K562 (cell line): ENCODE data around the gene AGO3. TPM values are rescaled to one million over a fixed set of nuclear protein-coding genes. Genes with fewer than 3 reads are reported as not detected.

ENCODE experiments used
- DNMT1 ChIP-seq: fragments of 450-650 bp; IDR thresholded peaks from 2 replicates; pipeline ENCODE4 v1.6.1; 2016; ENCODE audit warnings: antibody characterized with exemption, mild to moderate bottlenecking
- EGR1 ChIP-seq: fragments of 450-650 bp; conservative IDR thresholded peaks from 2 replicates; pipeline ENCODE4 v1.6.1; 2017; ENCODE audit warnings: mild to moderate bottlenecking
- NFIC ChIP-seq: fragments of 450-650 bp; IDR thresholded peaks from 2 replicates; pipeline ENCODE4 v1.6.1; 2017; ENCODE audit warnings: mild to moderate bottlenecking, inconsistent platforms
- POLR2B ChIP-seq: fragments of 450-650 bp; IDR thresholded peaks from 2 replicates; pipeline ENCODE4 v1.6.1; 2018; ENCODE audit warnings: low read depth; ENCODE audit not compliant: partially characterized antibody
- SAFB2 ChIP-seq: fragments of 200-400 bp; formaldehyde crosslinking; IDR thresholded peaks from 2 replicates; pipeline ENCODE4 v1.6.1; 2018; ENCODE audit warnings: borderline replicate concordance, low read length, low read depth, moderate library complexity; ENCODE audit not compliant: severe bottlenecking
- SMAD1 ChIP-seq: fragments of 150-350 bp; IDR thresholded peaks from 2 replicates; pipeline ENCODE4 v1.6.1; 2014; ENCODE audit warnings: low read length, low read depth; ENCODE audit not compliant: partially characterized antibody
- SOX6 ChIP-seq: fragments of 450-650 bp; IDR thresholded peaks from 2 replicates; pipeline ENCODE4 v1.6.1; 2014; ENCODE audit warnings: mild to moderate bottlenecking
- TEAD2 ChIP-seq: fragments of 450-650 bp; IDR thresholded peaks from 2 replicates; pipeline ENCODE4 v1.6.1; 2016; ENCODE audit warnings: missing genetic modification characterization, control low read depth, missing compliant biosample characterization
- ZNF175 ChIP-seq: fragments of 200-800 bp; sonication (Bioruptor generic); IDR thresholded peaks from 2 replicates; pipeline ENCODE4 v1.6.1; 2016; ENCODE audit warnings: low read depth, mild to moderate bottlenecking, missing genetic modification characterization, missing compliant biosample characterization
- ZNF830 ChIP-seq: fragments of 250-450 bp; sonication (Bioruptor Pico); IDR thresholded peaks from 2 replicates; pipeline ENCODE4 v1.5.0; 2021; ENCODE audit warnings: mild to moderate bottlenecking
- polyA plus RNA-seq, 8 experiments: library from polyadenylated mRNA; depleted of rRNA in 4 of 8; stranded (reverse) in 5 of 8; unstranded in 3 of 8; fragments of >200 nt; fragmentation: Nextera tagmentation in 2 of 8; fragmentation: Illumina TruSeq in 1 of 8; extraction: Ambion mirVana in 2 of 8; extraction: Trizol in 1 of 8; gene quantifications; 2 replicates each; pipeline versions ENCODE4 v1.2.1 to v1.2.3, GENCODE V29; 2011 to 2014; ENCODE audit warnings: inconsistent platforms in 1 of 8, missing spikeins in 1 of 8
- total RNA-seq, 7 experiments: library from RNA; depleted of rRNA in 6 of 7; stranded (reverse); fragments of >200 nt in 6 of 7; fragmentation: Illumina TruSeq in 2 of 7; extraction: Trizol in 2 of 7; gene quantifications; 2 replicates each; pipeline versions ENCODE4 v1.2.1 to v1.2.3, GENCODE V29; 2011 to 2021; ENCODE audit warnings: low replicate concordance in 1 of 7
- TF ChIP-seq, protein P1 (sequence below): fragments of 450-650 bp; formaldehyde crosslinking; IDR thresholded peaks from 2 replicates; pipeline ENCODE4 v1.4.0; 2020; ENCODE audit warnings: mild to moderate bottlenecking
- TF ChIP-seq, protein P2 (sequence below): sonication (generic); formaldehyde crosslinking; IDR thresholded peaks from 2 replicates; pipeline ENCODE4 v1.8.1; 2023; ENCODE audit warnings: missing genetic modification reagents, mild to moderate bottlenecking, borderline replicate concordance
- TF ChIP-seq, protein P3 (sequence below): sonication (generic); formaldehyde crosslinking; IDR thresholded peaks from 2 replicates; pipeline ENCODE4 v1.8.0; 2022; ENCODE audit warnings: mild to moderate bottlenecking, missing genetic modification reagents
- TF ChIP-seq, protein P4 (sequence below), 3 experiments: IDR thresholded peaks in 2 of 3; conservative IDR thresholded peaks in 1 of 3; 2 replicates each; pipeline ENCODE4 v1.5.1; 2011 to 2012; ENCODE audit warnings: low read length in 3 of 3, mild to moderate bottlenecking in 3 of 3, control low read depth in 2 of 3, improper control_type of control experiment in 1 of 3, inconsistent platforms in 1 of 3, low read depth in 1 of 3, mixed read lengths in 1 of 3, moderate library complexity in 1 of 3; ENCODE audit not compliant: insufficient read depth in 2 of 3
- TF ChIP-seq, protein P5 (sequence below): sonication (generic); formaldehyde crosslinking; IDR thresholded peaks from 2 replicates; pipeline ENCODE4 v1.8.0; 2022; ENCODE audit warnings: mild to moderate bottlenecking, missing genetic modification reagents, borderline replicate concordance

AGO3 gene
- total and polyA plus RNA-seq, 9 of the 15 experiments (the other 6 are each of a cell fraction or from before 2014, with no cell fraction given), result 4.5 to 41.5 (median 22.7) TPM

DNA sequence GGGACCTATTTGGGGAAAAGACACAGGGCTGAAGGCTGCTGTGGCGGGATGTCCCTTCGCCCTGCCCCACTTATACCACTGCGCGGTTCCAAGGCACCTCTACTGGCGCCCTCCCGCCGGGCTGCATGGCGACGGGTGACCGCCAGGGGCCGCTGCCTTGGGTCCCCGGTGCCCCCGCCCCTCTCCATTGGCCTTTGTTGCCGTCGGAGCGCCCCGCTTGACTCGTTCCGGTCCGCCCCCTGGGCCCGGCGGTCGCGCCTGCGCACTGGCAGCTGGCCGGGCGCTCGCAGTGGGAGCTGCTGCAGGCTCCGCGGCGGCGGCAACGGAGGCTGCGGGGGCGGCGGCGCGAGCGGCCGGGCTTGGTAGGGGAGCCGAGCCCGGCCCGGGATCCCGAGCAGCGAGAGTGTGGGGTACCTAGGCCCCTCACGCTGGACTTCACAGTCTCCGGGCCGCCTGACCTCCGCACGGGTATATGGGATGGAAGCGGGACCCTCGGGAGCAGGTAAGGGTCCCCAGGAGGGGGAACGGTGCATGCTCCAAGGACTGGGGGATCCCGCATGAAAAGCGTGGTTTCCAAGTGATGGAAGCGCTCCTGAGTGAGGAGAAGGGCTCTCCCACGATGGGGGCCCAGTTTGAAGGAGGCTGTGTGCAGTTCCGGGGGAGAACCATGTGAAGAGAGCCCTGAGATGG is 47.8 kb upstream of the AGO3 start, which contains the start of gene AGO1 (continued):
- TF ChIP-seq, protein P1, sequence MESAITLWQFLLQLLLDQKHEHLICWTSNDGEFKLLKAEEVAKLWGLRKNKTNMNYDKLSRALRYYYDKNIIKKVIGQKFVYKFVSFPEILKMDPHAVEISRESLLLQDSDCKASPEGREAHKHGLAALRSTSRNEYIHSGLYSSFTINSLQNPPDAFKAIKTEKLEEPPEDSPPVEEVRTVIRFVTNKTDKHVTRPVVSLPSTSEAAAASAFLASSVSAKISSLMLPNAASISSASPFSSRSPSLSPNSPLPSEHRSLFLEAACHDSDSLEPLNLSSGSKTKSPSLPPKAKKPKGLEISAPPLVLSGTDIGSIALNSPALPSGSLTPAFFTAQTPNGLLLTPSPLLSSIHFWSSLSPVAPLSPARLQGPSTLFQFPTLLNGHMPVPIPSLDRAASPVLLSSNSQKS (CRISPR knock-in tag), result no peak
- TF ChIP-seq, protein P2, sequence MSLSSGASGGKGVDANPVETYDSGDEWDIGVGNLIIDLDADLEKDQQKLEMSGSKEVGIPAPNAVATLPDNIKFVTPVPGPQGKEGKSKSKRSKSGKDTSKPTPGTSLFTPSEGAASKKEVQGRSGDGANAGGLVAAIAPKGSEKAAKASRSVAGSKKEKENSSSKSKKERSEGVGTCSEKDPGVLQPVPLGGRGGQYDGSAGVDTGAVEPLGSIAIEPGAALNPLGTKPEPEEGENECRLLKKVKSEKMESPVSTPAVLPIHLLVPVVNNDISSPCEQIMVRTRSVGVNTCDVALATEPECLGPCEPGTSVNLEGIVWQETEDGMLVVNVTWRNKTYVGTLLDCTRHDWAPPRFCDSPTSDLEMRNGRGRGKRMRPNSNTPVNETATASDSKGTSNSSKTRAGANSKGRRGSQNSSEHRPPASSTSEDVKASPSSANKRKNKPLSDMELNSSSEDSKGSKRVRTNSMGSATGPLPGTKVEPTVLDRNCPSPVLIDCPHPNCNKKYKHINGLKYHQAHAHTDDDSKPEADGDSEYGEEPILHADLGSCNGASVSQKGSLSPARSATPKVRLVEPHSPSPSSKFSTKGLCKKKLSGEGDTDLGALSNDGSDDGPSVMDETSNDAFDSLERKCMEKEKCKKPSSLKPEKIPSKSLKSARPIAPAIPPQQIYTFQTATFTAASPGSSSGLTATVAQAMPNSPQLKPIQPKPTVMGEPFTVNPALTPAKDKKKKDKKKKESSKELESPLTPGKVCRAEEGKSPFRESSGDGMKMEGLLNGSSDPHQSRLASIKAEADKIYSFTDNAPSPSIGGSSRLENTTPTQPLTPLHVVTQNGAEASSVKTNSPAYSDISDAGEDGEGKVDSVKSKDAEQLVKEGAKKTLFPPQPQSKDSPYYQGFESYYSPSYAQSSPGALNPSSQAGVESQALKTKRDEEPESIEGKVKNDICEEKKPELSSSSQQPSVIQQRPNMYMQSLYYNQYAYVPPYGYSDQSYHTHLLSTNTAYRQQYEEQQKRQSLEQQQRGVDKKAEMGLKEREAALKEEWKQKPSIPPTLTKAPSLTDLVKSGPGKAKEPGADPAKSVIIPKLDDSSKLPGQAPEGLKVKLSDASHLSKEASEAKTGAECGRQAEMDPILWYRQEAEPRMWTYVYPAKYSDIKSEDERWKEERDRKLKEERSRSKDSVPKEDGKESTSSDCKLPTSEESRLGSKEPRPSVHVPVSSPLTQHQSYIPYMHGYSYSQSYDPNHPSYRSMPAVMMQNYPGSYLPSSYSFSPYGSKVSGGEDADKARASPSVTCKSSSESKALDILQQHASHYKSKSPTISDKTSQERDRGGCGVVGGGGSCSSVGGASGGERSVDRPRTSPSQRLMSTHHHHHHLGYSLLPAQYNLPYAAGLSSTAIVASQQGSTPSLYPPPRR (CRISPR knock-in tag), result no peak
- TF ChIP-seq POLR2B, result no peak
- TF ChIP-seq, protein P3, sequence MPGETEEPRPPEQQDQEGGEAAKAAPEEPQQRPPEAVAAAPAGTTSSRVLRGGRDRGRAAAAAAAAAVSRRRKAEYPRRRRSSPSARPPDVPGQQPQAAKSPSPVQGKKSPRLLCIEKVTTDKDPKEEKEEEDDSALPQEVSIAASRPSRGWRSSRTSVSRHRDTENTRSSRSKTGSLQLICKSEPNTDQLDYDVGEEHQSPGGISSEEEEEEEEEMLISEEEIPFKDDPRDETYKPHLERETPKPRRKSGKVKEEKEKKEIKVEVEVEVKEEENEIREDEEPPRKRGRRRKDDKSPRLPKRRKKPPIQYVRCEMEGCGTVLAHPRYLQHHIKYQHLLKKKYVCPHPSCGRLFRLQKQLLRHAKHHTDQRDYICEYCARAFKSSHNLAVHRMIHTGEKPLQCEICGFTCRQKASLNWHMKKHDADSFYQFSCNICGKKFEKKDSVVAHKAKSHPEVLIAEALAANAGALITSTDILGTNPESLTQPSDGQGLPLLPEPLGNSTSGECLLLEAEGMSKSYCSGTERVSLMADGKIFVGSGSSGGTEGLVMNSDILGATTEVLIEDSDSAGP (CRISPR knock-in tag), result no peak
- TF ChIP-seq NFIC, result peak; percentile 46
- TF ChIP-seq, protein P4, sequence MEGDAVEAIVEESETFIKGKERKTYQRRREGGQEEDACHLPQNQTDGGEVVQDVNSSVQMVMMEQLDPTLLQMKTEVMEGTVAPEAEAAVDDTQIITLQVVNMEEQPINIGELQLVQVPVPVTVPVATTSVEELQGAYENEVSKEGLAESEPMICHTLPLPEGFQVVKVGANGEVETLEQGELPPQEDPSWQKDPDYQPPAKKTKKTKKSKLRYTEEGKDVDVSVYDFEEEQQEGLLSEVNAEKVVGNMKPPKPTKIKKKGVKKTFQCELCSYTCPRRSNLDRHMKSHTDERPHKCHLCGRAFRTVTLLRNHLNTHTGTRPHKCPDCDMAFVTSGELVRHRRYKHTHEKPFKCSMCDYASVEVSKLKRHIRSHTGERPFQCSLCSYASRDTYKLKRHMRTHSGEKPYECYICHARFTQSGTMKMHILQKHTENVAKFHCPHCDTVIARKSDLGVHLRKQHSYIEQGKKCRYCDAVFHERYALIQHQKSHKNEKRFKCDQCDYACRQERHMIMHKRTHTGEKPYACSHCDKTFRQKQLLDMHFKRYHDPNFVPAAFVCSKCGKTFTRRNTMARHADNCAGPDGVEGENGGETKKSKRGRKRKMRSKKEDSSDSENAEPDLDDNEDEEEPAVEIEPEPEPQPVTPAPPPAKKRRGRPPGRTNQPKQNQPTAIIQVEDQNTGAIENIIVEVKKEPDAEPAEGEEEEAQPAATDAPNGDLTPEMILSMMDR (IDR thresholded peaks at IDR 0.05 in 2 of 3, conservative IDR thresholded peaks at IDR 0.05 in 1 of 3; ENCODE audit: insufficient read depth in 2 of 3, low read depth in 1 of 3, low read length in 3 of 3), result peak; percentile 95 to 97 (median 97)
- TF ChIP-seq, protein P5, sequence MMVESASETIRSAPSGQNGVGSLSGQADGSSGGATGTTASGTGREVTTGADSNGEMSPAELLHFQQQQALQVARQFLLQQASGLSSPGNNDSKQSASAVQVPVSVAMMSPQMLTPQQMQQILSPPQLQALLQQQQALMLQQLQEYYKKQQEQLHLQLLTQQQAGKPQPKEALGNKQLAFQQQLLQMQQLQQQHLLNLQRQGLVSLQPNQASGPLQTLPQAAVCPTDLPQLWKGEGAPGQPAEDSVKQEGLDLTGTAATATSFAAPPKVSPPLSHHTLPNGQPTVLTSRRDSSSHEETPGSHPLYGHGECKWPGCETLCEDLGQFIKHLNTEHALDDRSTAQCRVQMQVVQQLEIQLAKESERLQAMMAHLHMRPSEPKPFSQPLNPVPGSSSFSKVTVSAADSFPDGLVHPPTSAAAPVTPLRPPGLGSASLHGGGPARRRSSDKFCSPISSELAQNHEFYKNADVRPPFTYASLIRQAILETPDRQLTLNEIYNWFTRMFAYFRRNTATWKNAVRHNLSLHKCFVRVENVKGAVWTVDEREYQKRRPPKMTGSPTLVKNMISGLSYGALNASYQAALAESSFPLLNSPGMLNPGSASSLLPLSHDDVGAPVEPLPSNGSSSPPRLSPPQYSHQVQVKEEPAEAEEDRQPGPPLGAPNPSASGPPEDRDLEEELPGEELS (CRISPR knock-in tag), result no peak
- peak; percentile 77 for TF ChIP-seq EGR1
- no peak for TF ChIP-seq SAFB2
- TF ChIP-seq DNMT1, result no peak
- peak; percentile 68 for TF ChIP-seq SOX6
- peak; percentile 33 for TF ChIP-seq SMAD1
- TF ChIP-seq ZNF175, result no peak
- no peak for TF ChIP-seq ZNF830 (CRISPR knock-in tag)
- no peak for TF ChIP-seq TEAD2 (tag)
